Body of pancreas (tissue), 4 donors: ENCODE measurements around the gene C4orf50. TPM values are rescaled to one million over a fixed set of nuclear protein-coding genes. Genes with fewer than 3 reads are reported as not detected.

Source experiments
- ATAC-seq: fragments of 150-250 bp; one replicate; pipeline ENCODE4 v1.9.1; 2016
- DNase-seq, 4 donors: peaks; one replicate each; pipeline ENCODE4 v3.0.0-alpha.2; 2019
- H3K27ac ChIP-seq, 4 donors: fragments of 200-600 bp; sonication (generic); 1 replicate in 3 of 4; 2 replicates in 1 of 4; pipeline versions ENCODE4 v1.5.1 to v1.6.1; 2016 to 2019; ENCODE audit warnings: mild to moderate bottlenecking in 1 of 4, mixed read lengths in 1 of 4, moderate library complexity in 1 of 4
- H3K27me3 ChIP-seq, 2 donors: fragments of 200-600 bp; sonication (generic); one replicate each; pipeline ENCODE4 v1.6.0; 2016; ENCODE audit warnings: mild to moderate bottlenecking in 1 of 2
- H3K36me3 ChIP-seq, 2 donors: fragments of 200-600 bp; sonication (generic); replicated peaks in 1 of 2; 2 replicates each; pipeline ENCODE4 v1.5.1; 2016; ENCODE audit warnings: low read depth in 2 of 2; ENCODE audit not compliant: insufficient read depth in 1 of 2
- H3K4me1 ChIP-seq: fragments of 200-600 bp; sonication (generic); one replicate; pipeline ENCODE4 v1.6.0; 2016
- H3K4me3 ChIP-seq, 2 donors: fragments of 200-600 bp; sonication (generic); 1 replicate in 1 of 2; 2 replicates in 1 of 2; pipeline ENCODE4 v1.5.1; 2016 to 2019
- H3K9me3 ChIP-seq, 3 donors: fragments of 200-600 bp; sonication (generic); 1 replicate in 2 of 3; 2 replicates in 1 of 3; pipeline ENCODE4 v1.5.1; 2016
- CTCF ChIP-seq, 7 experiments: fragments of 450-650 bp in 4 of 7; fragments of 200-600 bp in 3 of 7; sonication (generic) in 3 of 7; IDR thresholded peaks; one replicate each; pipeline ENCODE4 v1.5.1; 2016 to 2019; ENCODE audit warnings: antibody characterized with exemption in 7 of 7
- POLR2A ChIP-seq, 3 donors: fragments of 450-650 bp; IDR thresholded peaks; one replicate each; pipeline ENCODE4 v1.6.1; 2016; ENCODE audit warnings: antibody characterized with exemption in 3 of 3, mild to moderate bottlenecking in 2 of 3
- WGBS, 2 donors: methylation state at CpG; one replicate each; pipeline ENCODE4 v1.1.5; 2017; 5-methylcytosine and 5-hydroxymethylcytosine counted together
- intact Hi-C: fragments of 100-400 bp; cut with DNase I; formaldehyde crosslinking; loops from one replicate; pipeline ENCODE4 v1.15.1; 2023
- total RNA-seq, 2 donors: library from RNA; depleted of rRNA; stranded (reverse); fragments of >200 nt; gene quantifications; one replicate each; pipeline ENCODE4 v1.1.0, GENCODE V29; 2016

The C4orf50 gene
- under 1 TPM in 1 of 2 donors, not detected in 1; 0.26 TPM for total RNA-seq

GRCh38 chr4:6018331-6018730, at the start of gene C4orf50:
Gene C4orf50, minus strand, starts transcription at chr4:6018431.
- H3K4me1 ChIP-seq = no peaks in the 10 kb centered on the region
- intact Hi-C loops = no loop called here
- WGBS, 2 donors = 52 to 63% methylated on average over 8 of the region's 8 CpGs

GRCh38 chr4:6065934-6066590, 47.8 kb upstream of the C4orf50 start:
- Histone ChIP-seq H3K4me1 (no peaks in the 10 kb centered on the region), H3K9me3 (no peaks in the 10 kb centered on the region), H3K4me3 (no peak overlapping the region), H3K27ac (no peak overlapping the region), H3K27me3 (no peaks in the 10 kb centered on the region), H3K36me3 (no peaks in the 10 kb centered on the region)
- WGBS, 2 donors = 57 to 58% methylated on average over 8 to 10 of the region's 10 CpGs
- TF ChIP-seq POLR2A (IDR thresholded peaks at IDR 0.05) (no peak), CTCF (IDR thresholded peaks at IDR 0.05) (no peak)
- no peak for ATAC-seq
- intact Hi-C loops = no loop called here
- DNase-seq = no peak

More at GRCh38 chr4:6018331-6018730, at the start of gene C4orf50:
- H3K27ac ChIP-seq = no peak within 1 kb of the TSS
- no peaks in the 10 kb centered on the region for H3K36me3 ChIP-seq
- ATAC-seq (no peak), DNase-seq (no peak)
- H3K9me3 ChIP-seq = no peaks in the 10 kb centered on the region
- TF ChIP-seq CTCF (IDR thresholded peaks at IDR 0.05) = no peak
- no peak for TF ChIP-seq POLR2A (IDR thresholded peaks at IDR 0.05)
- no peak within 1 kb of the TSS for H3K4me3 ChIP-seq
- H3K27me3 ChIP-seq = no peaks in the 10 kb centered on the region

GRCh38 chr4:6065166-6065565, 46.9 kb upstream of the C4orf50 start:
- Histone ChIP-seq H3K4me1 (no peaks in the 10 kb centered on the region), H3K27me3 (no peaks in the 10 kb centered on the region), H3K4me3 (no peak overlapping the region), H3K9me3 (peaks cover 0 to 6% (median 0%) of the 10 kb centered on the region in 3 donors), H3K27ac (no peak overlapping the region), H3K36me3 (no peaks in the 10 kb centered on the region)
- WGBS, 2 donors = 85 to 93% methylated on average over 3 to 5 of the region's 5 CpGs
- intact Hi-C loops = no loop called here
- ATAC-seq = no peak
- TF ChIP-seq CTCF (IDR thresholded peaks at IDR 0.05) (no peak), POLR2A (IDR thresholded peaks at IDR 0.05) (no peak)
- DNase-seq = no peak

GRCh38 chr4:6064383-6064782, 46.2 kb upstream of the C4orf50 start:
- H3K4me1 ChIP-seq = no peaks in the 10 kb centered on the region
- no peak for TF ChIP-seq POLR2A (IDR thresholded peaks at IDR 0.05)
- no peak for TF ChIP-seq CTCF (IDR thresholded peaks at IDR 0.05)
- H3K27ac ChIP-seq = no peak overlapping the region
- no peak for ATAC-seq
- H3K9me3 ChIP-seq = peaks cover 0 to 14% (median 0%) of the 10 kb centered on the region in 3 donors
- no peaks in the 10 kb centered on the region for H3K36me3 ChIP-seq
- 61 to 69% methylated on average over 7 of the region's 7 CpGs for WGBS, 2 donors
- H3K4me3 ChIP-seq = no peak overlapping the region
- H3K27me3 ChIP-seq = no peaks in the 10 kb centered on the region
- DNase-seq = no peak
- intact Hi-C loops = no loop called here

GRCh38 chr4:6063684-6064083, 45.5 kb upstream of the C4orf50 start:
- no peaks in the 10 kb centered on the region for H3K4me1 ChIP-seq
- H3K9me3 ChIP-seq = peaks cover 0 to 21% (median 0%) of the 10 kb centered on the region in 3 donors
- no peak for TF ChIP-seq POLR2A (IDR thresholded peaks at IDR 0.05)
- no peak for TF ChIP-seq CTCF (IDR thresholded peaks at IDR 0.05)
- no peaks in the 10 kb centered on the region for H3K36me3 ChIP-seq
- H3K27me3 ChIP-seq = no peaks in the 10 kb centered on the region
- WGBS, 2 donors = 75 to 90% methylated on average over 8 to 10 of the region's 10 CpGs
- intact Hi-C loops = no loop called here
- no peak overlapping the region for H3K4me3 ChIP-seq
- DNase-seq (no peak), ATAC-seq (no peak)
- no peak overlapping the region for H3K27ac ChIP-seq
